Common myeloid progenitor, CD34-positive (primary cell): ENCODE data around the gene TMEM190.

ENCODE experiments used
- CTCF ChIA-PET: fragments of 350-600 bp; sonication (Branson Sonifier 250); formaldehyde crosslinking; loops from one replicate; lab custom pipeline; 2021; ENCODE audit warnings: antibody characterized with exemption; lab: Charles Lee
- POLR2A ChIA-PET: fragments of 350-600 bp; sonication (Branson Sonifier 250); formaldehyde crosslinking; loops from one replicate; lab custom pipeline; 2021; ENCODE audit warnings: antibody characterized with exemption; lab: Charles Lee
- DNase-seq, 3 donors: peaks; one replicate each; pipeline versions ENCODE4 v3.0.0 to v3.0.0-alpha.2; 2013
- H3K27ac ChIP-seq, 2 experiments: 1 replicate in 1 of 2; 2 replicates in 1 of 2; pipeline ENCODE4 v1.7.0; 2013; ENCODE audit warnings: inconsistent platforms in 2 of 2, low read length in 2 of 2, mild to moderate bottlenecking in 2 of 2, low read depth in 1 of 2, moderate library complexity in 1 of 2; ENCODE audit not compliant: severe bottlenecking in 2 of 2, insufficient read depth in 1 of 2, poor library complexity in 1 of 2
- H3K27me3 ChIP-seq, 5 experiments: replicated peaks in 2 of 5; 1 replicate in 3 of 5; 2 replicates in 2 of 5; pipeline versions ENCODE4 v1.6.1 to v1.7.0; 2013; ENCODE audit warnings: low read length in 4 of 5, mild to moderate bottlenecking in 2 of 5, moderate library complexity in 2 of 5, inconsistent platforms in 1 of 5; ENCODE audit not compliant: insufficient read depth in 5 of 5, control insufficient read depth in 4 of 5
- H3K36me3 ChIP-seq, 4 experiments: 1 replicate in 2 of 4; 2 replicates in 2 of 4; pipeline versions ENCODE4 v1.6.1 to v1.7.0; 2013; ENCODE audit warnings: low read length in 3 of 4, control low read depth in 1 of 4, mild to moderate bottlenecking in 1 of 4; ENCODE audit not compliant: control insufficient read depth in 4 of 4, insufficient read depth in 4 of 4
- H3K4me1 ChIP-seq, 4 experiments: 1 replicate in 3 of 4; 2 replicates in 1 of 4; pipeline versions ENCODE4 v1.6.1 to v1.7.1; 2013; ENCODE audit warnings: low read length in 3 of 4, mild to moderate bottlenecking in 3 of 4, control low read depth in 1 of 4, inconsistent platforms in 1 of 4, moderate library complexity in 1 of 4; ENCODE audit not compliant: control insufficient read depth in 4 of 4, insufficient read depth in 4 of 4; ENCODE audit errors: control extremely low read depth in 1 of 4
- H3K4me3 ChIP-seq, 7 experiments: 1 replicate in 4 of 7; 2 replicates in 3 of 7; pipeline versions ENCODE4 v1.5.1 to v1.7.0; 2013; ENCODE audit warnings: mild to moderate bottlenecking in 7 of 7, low read length in 6 of 7, moderate library complexity in 6 of 7, inconsistent platforms in 2 of 7, low read depth in 2 of 7, control low read depth in 1 of 7; ENCODE audit not compliant: insufficient read depth in 4 of 7, control insufficient read depth in 1 of 7; ENCODE audit errors: extremely low read depth in 1 of 7
- H3K9me3 ChIP-seq, 5 experiments: 1 replicate in 4 of 5; 2 replicates in 1 of 5; pipeline versions ENCODE4 v1.6.1 to v1.7.1; 2013; ENCODE audit warnings: low read length in 4 of 5, mild to moderate bottlenecking in 2 of 5, inconsistent platforms in 1 of 5, low read depth in 1 of 5, moderate library complexity in 1 of 5; ENCODE audit not compliant: control insufficient read depth in 4 of 5, insufficient read depth in 2 of 5; ENCODE audit errors: control extremely low read depth in 1 of 5
- WGBS: methylation state at CpG from one replicate; pipeline ENCODE4 v1.1.5; 2013; ENCODE audit not compliant: insufficient coverage; 5-methylcytosine and 5-hydroxymethylcytosine counted together

The TMEM190 gene

DNA sequence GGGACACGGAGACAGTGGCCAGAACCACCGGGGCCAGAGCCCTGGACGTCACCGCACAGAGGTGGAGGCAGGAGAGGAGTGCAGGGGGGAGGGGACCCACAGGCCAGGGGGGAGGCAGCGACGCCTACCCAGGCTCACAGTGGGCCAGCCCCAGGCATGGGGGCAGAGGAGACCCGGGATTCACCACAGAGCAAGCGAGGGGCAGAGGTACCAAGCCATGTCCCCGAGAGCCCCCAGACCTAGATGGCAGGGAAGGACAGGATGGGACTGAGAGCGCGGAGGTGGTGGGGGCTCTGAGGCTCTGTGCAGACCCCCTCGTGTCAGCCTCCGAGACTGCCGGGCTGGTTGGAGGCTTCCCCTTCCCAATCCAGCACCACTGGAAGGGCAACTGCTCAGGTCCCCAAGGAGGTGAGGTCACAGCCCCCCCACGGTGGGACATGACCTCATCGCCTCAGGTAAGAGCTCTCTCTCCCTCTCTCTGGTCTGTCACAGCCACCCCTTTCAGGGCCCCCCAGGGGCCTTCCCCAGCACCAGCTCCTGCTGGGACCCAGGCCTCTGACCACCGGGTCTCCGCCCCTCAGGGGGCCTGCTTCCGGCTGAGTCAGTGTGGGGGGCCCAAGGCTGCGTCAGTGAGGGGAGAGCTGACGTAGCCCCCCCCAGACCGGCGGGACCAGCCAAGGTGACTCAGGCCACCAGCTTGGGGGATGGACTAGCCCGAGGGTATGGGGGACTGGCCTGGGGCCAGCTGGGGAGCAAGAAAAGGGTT lies 4.1 kb upstream of the TMEM190 start:
- H3K36me3 ChIP-seq = no peaks in the 10 kb centered on the region
- H3K27ac ChIP-seq = no peak overlapping the region
- WGBS = 52% methylated on average over 9 of the region's 24 CpGs
- ChIA-PET POLR2A (interaction anchor here (0.7 to 1.4 kb wide), 2 partner anchors 11 to 118 kb away, joined by 3 to 4 read pairs; partner anchors contain the start of gene TMEM238), CTCF (interaction anchor here (1.1 to 1.2 kb wide), 2 partner anchors 9 to 79 kb away, joined by 3 to 5 read pairs; partner anchors contain the start of gene GARIN5B)
- peaks cover 0 to 27% (median 20%) of the 10 kb centered on the region in 4 experiments for H3K4me1 ChIP-seq
- no peak overlapping the region for H3K4me3 ChIP-seq
- peaks cover 0 to 92% (median 21%) of the 10 kb centered on the region in 5 experiments for H3K27me3 ChIP-seq
- H3K9me3 ChIP-seq = no peaks in the 10 kb centered on the region
- DNase-seq = peak; percentile 69 to 88 (median 86)

- Histone ChIP-seq H3K36me3 (no peaks in the 10 kb centered on the region), H3K4me1 (peaks cover 0 to 27% (median 20%) of the 10 kb centered on the region in 4 experiments), H3K9me3 (no peaks in the 10 kb centered on the region), H3K27me3 (peaks cover 0 to 89% (median 19%) of the 10 kb centered on the region in 5 experiments), H3K27ac (no peak overlapping the region), H3K4me3 (no peak overlapping the region)
- ChIA-PET POLR2A (interaction anchor here (1.4 kb wide), 1 partner anchor 10 kb away, joined by 4 read pairs; the partner anchor contains the start of gene TMEM238), CTCF (interaction anchor here (0.6 to 1.2 kb wide), 3 partner anchors 10 to 84 kb away, joined by 3 to 5 read pairs (median 3); partner anchors contain the start of gene GARIN5B)
- DNase-seq = no peak
- 63% methylated on average over 4 of the region's 9 CpGs for WGBS
These were observed 3.2 kb upstream of the TMEM190 start for GRCh38 chr19:55373306-55373992.

GRCh38 chr19:55373993-55374757 lies 2.5 kb upstream of the TMEM190 start:
- POLR2A ChIA-PET = no interaction called here
- WGBS = 48% methylated on average over 14 of the region's 31 CpGs

GRCh38 chr19:55377356-55378131 lies 918 bp downstream of the TMEM190 start:
- no peaks in the 10 kb centered on the region for H3K36me3 ChIP-seq
- H3K27ac ChIP-seq = no peak overlapping the region
- ChIA-PET POLR2A (no interaction called here), CTCF (interaction anchor here (0.5 kb wide), 1 partner anchor 18 kb away, joined by 3 read pairs; no protein-coding TSS in a partner anchor)
- peaks cover 0 to 51% (median 6%) of the 10 kb centered on the region in 5 experiments for H3K27me3 ChIP-seq
- H3K4me1 ChIP-seq = peaks cover 0 to 12% (median 8%) of the 10 kb centered on the region in 4 experiments
- H3K4me3 ChIP-seq = no peak overlapping the region
- no peak for DNase-seq
- 64% methylated on average over 43 of the region's 43 CpGs for WGBS
- H3K9me3 ChIP-seq = no peaks in the 10 kb centered on the region

More at GRCh38 chr19:55373993-55374757, 2.5 kb upstream of the TMEM190 start:
- Histone ChIP-seq H3K36me3 (no peaks in the 10 kb centered on the region), H3K4me1 (peaks cover 0 to 22% (median 18%) of the 10 kb centered on the region in 4 experiments), H3K9me3 (no peaks in the 10 kb centered on the region), H3K4me3 (no peak overlapping the region), H3K27ac (no peak overlapping the region), H3K27me3 (peaks cover 0 to 81% (median 19%) of the 10 kb centered on the region in 5 experiments)
- CTCF ChIA-PET = interaction anchor here (0.6 to 1.3 kb wide), 2 partner anchors 10 to 85 kb away, joined by 3 to 4 read pairs; no protein-coding TSS in a partner anchor
- no peak for DNase-seq

DNA sequence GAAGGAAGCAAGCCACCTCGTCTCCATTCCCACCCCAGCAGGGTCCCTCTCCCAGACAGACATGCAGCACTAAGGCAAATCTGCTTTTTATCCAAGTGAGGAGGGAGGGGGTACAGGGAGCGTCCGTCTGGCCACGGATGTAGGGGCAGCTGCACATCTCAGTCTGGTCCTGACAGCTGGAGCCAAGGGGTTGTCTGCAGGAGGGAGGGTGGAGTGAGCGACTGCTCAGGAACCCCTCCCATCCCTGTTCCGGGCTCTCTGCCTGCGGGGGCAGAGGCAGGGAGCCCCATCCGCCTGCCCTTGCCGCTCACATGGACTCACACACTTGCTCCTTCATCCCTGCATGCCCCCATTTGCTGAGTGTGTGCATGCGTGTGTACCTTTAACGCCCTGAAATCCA lies 2.5 kb downstream of the TMEM190 start:
- no peak for DNase-seq
- CTCF ChIA-PET = no interaction called here
- no peaks in the 10 kb centered on the region for H3K36me3 ChIP-seq
- H3K27ac ChIP-seq = no peak overlapping the region
- 100% methylated on average over 1 of the region's 11 CpGs for WGBS
- H3K9me3 ChIP-seq = no peaks in the 10 kb centered on the region
- H3K27me3 ChIP-seq = peaks cover 0 to 35% (median 6%) of the 10 kb centered on the region in 5 experiments
- POLR2A ChIA-PET = no interaction called here
- peaks cover 0 to 15% (median 11%) of the 10 kb centered on the region in 4 experiments for H3K4me1 ChIP-seq
- no peak overlapping the region for H3K4me3 ChIP-seq

DNA sequence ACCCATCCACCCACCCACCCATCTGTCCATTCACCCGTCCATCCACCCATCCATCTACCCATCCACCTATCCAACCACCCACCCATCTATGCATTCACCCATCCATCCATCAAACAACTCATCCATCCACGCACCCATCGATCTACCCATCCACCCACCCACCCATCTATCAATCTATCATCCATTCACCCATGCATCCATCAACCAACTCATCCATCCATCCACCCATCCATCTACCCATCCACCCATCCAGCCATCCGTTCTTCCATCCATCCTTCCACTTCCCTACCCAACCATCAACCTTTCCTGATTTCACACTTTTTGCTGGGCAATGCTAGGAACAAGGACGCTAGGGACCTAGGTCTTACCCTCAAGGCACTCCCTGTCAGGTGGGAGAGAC lies 5.4 kb downstream of the TMEM190 start:
- POLR2A ChIA-PET = no interaction called here
- no peak for DNase-seq
- CTCF ChIA-PET = no interaction called here
- Histone ChIP-seq H3K27ac (no peak overlapping the region), H3K9me3 (no peaks in the 10 kb centered on the region), H3K27me3 (peaks cover 0 to 9% (median 0%) of the 10 kb centered on the region in 5 experiments), H3K36me3 (peaks cover 0 to 7% (median 4%) of the 10 kb centered on the region in 4 experiments), H3K4me1 (peaks cover 0 to 34% (median 33%) of the 10 kb centered on the region in 4 experiments), H3K4me3 (no peak overlapping the region)
- WGBS = 92% methylated on average over 5 of the region's 5 CpGs
